Astrocyte of the hippocampus (primary cell): ENCODE measurements around the gene ACOX3.
A peak's percentile ranks its signal among the peaks of the same experiment; 100 is the strongest.
"Not testable (repeated sequence)": the region's sequence is repeated elsewhere in the genome, so short reads cannot be mapped to it uniquely, and the experiment has no call there.

ENCODE experiments used
- DNase-seq: peaks from one replicate; pipeline ENCODE4 v3.0.0; 2011; ENCODE audit warnings: low read depth, low spot score

Gene ACOX3

GRCh38 chr4:8440492-8441311 is at the start of gene ACOX3, which contains the start of gene TRMT44:
Gene ACOX3, minus strand, starts transcription at chr4:8440723. Its CDS starts 24,202 bp downstream, at chr4:8416521.
Gene TRMT44, plus strand, starts transcription at chr4:8440777. Its CDS starts 46 bp downstream, at chr4:8440823.
- peak; percentile 98 for DNase-seq

GRCh38 chr4:8488791-8489369 is 48.4 kb upstream of the ACOX3 start:
- DNase-seq = no peak

DNA sequence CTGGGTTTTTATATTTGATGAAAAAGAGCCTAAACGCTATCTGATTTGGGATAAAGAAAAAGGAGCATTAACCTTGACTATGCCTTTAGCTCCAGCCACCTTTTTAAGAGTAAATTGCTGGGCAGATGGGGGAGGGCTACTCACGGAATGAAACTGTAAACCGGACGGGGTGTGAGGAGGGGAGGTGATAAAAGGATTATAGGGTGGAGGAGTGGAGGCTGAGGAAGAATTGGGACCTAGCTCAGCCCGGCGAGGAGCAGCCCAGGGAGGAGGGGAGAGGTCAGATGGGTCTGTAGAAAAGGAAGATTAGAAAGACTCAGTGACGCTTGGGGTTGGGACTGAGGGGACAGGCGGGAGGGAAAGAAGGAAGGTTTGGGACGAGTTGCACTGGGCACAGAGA is 46.1 kb upstream of the ACOX3 start:
- not testable (repeated sequence) for DNase-seq

DNA sequence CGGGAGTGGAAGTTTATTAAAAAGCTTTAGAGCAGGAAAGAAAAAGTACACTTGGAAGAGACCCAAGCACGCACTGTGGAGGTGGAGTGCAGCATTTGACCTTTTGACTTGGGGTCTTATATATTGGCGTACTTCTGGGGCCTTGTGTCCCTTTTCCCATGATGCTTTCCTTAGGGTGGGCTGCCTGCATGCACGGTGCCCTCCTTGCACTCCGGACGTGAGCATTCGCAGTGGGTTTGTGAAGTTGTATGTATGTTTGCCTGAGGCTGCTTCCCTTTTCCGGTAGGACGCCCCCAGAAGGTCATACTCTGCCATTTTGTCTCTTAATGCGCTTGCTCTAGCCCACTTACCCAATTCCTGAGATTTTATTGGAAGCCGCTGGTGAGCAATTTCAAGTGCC is 39.7 kb upstream of the ACOX3 start:
- no peak for DNase-seq

DNA sequence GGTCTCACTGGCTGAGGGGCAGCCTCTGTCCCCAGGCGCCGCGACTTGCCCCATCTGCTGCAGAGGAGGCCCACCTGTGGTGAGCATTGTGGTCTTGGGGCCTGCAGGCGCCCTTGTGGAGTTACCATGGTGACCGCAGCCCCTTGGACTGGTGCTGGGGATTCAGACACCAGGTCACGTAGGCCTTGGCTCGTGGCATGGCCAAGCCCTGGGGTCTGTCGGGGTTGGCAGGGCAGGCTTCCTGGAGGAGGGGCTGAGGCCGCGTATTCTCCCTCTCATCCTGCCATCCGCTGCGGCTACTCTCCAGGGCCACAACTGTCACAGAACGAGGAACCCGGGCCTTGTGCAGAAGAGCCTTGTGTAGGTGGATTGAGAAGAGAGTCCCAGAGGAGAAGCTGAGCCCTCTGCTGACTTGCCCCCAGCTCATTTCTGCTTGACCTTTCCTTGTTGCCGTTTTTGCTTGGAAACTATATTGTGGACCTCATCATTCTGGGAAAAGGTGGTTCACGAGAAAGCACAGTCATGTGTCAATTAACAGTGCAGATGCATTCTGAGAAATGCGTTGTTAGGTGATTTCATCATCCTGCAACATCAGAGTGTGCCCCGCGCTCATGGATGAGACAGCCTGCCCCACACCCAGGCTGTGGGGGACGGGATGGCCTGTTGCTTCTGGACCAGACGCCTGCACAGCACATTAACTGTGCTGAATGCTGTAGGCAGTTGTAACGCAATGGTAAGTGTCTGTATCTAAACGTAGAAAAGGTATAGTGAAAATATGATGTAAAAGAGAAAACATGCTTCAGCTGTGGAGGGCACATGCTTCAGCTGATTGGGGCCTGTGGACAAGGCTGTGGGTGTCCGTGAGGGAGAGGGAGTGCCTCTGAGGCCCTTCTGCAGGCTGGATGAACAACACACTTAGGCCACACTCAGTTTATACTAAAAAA is 38.5 kb upstream of the ACOX3 start:
- no peak for DNase-seq

- no peak for DNase-seq
These were observed 37.8 kb upstream of the ACOX3 start for GRCh38 chr4:8478371-8478770.

GRCh38 chr4:8477676-8478075 is 37.2 kb upstream of the ACOX3 start:
- DNase-seq = no peak

- DNase-seq = no peak
These were observed 36.6 kb upstream of the ACOX3 start for GRCh38 chr4:8477095-8477635.

DNA sequence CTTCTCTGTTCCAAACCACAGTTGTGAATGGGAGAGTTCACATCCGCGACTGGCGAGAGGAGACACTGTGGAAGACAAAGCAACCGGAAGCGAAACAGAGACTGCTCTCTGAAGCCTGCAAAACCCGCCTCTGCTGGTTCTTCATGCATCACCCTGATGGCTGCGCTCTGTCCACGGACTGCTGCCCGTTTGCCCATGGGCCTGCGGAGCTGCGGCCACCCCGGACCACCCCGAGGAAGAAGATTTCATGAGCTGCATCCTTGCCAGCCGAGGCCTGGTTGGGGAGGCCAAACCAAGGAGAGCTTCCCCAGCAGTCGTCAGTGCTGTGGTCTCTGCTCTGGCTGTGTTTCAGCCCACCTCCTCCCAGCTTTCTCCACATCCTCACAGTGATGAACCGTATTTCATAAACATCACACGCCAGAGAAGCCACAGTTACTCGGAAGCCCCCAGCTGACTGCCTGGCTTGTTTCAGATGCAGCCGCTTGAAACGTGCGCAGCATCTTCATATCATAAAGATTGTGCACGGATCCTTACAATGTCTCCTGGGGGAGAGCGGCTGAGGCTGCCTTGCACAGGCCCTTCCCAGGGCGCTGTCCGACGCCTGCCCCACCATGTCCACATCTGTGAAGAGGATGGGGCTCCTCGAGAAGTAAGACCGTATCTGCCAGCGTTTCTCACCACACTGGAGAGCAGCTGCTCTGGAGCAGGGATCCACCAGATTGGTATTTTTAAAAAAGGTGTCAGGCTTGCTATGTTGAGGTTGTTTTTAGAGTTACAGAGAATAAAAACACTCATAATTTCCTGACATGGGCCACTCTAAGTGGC is 35.4 kb upstream of the ACOX3 start:
- DNase-seq = no peak

GRCh38 chr4:8474856-8475255 is 34.3 kb upstream of the ACOX3 start:
- DNase-seq = no peak

GRCh38 chr4:8473920-8474590 is 33.5 kb upstream of the ACOX3 start:
- DNase-seq = no peak

GRCh38 chr4:8473198-8473919 is 32.8 kb upstream of the ACOX3 start:
- DNase-seq = no peak

DNA sequence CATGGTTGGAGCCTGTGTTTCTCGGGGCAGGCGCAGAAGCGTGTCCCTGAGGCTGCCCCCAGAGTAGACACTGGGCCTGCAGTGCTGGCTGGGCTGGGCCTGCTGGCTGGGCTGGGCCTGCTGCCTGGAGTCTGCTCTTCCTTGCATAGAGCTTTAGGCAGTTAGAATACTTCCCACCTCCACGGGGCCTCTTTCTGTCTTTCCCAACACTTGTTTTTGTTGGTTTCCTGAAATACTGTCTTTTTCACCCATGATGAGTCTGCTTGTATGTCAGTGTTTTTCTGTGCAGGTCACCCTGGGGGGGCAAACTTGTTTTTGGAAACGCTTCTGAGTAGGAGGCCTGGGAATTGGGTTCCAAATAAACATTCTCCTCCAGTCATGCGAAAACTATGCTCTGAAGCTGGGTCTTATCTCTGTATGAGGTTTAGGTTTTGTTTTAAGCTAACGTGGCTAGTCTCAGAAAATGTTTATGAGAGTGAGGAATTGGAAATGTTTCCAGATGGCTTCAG is 32.2 kb upstream of the ACOX3 start:
- peak; percentile 94 for DNase-seq

- no peak for DNase-seq
These were observed 31.7 kb upstream of the ACOX3 start for GRCh38 chr4:8472158-8472688.

DNA sequence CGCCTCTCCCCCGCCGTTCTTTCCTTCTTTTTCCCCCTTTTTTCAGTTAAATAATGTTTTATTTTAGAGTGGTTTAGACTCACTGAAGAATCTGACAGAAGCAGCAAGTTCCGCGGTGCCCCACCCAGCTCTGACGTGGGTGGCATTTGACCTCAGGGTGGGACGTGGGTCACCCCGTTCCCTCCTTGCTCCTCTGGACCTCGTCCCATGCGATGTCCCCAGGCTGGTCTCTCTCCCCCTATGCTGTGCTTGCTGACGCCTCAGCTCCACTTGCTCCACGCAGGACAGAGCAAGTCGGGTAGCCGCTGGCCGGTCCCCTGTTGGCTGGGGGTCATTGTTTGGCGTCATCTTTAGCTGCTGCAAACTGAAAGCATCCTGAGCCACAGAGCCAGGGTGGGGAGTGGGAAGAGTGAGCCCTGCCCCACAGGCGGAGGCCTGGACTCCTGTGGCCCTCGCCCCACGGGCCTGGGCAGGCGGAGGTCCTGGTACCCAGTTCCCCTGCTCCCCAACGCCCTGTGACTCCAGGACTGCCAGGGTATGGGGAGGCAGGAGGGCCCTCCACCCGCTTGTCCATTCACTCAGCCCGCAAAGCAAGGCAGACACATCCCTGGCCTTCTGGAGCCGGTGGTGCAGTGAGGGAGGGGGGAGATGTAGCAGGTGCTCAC is 30.8 kb upstream of the ACOX3 start:
- DNase-seq = no peak

GRCh38 chr4:8470451-8471024 is 30.0 kb upstream of the ACOX3 start:
- no peak for DNase-seq

DNA sequence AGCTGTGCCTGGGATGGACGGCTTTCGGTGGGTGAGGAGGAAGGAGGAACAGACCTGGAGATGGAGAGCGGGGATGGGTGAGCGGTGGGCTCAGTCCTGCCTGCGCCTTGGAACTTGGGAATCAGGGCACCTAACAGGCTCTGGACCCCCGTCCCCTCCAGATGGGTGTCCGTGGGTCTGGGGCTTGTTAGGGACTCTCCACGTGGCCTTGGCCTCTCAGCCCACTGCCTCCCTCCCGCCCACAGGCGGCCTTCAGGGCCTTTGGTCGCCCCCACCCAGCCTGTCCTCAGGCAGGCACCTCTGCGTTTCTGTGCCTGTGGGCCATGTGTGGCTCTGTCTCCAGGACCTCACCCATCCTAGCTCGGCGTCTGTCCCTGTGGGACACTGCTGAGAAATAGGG is 29.0 kb upstream of the ACOX3 start:
- DNase-seq = no peak
